Upper lobe of left lung (tissue), 4 donors: ENCODE measurements around the gene XYLT1.

ENCODE experiments used
- CTCF ChIP-seq, 6 experiments: fragments of 450-650 bp in 4 of 6; fragments of 200-600 bp in 2 of 6; sonication (generic) in 2 of 6; IDR thresholded peaks; one replicate each; pipeline ENCODE4 v1.5.1; 2016 to 2019; ENCODE audit warnings: antibody characterized with exemption in 6 of 6
- EP300 ChIP-seq, 4 donors: sonication (generic); formaldehyde crosslinking; IDR thresholded peaks; one replicate each; pipeline ENCODE4 v1.5.1; 2017; ENCODE audit warnings: antibody characterized with exemption in 4 of 4, control low read depth in 2 of 4
- POLR2AphosphoS5 ChIP-seq, 2 donors: sonication (generic); formaldehyde crosslinking; IDR thresholded peaks; one replicate each; pipeline ENCODE4 v1.5.1; 2017; ENCODE audit warnings: antibody characterized with exemption in 2 of 2

- TF ChIP-seq CTCF (IDR thresholded peaks at IDR 0.05), result no peak
- no peak for TF ChIP-seq POLR2AphosphoS5 (IDR thresholded peaks at IDR 0.05)
- no peak for TF ChIP-seq EP300 (IDR thresholded peaks at IDR 0.05)
Observed at GRCh38 chr16:17204644-17205043, 266.1 kb downstream of the XYLT1 start.
